ENCODE results near the gene NDUFV2.

DNA sequence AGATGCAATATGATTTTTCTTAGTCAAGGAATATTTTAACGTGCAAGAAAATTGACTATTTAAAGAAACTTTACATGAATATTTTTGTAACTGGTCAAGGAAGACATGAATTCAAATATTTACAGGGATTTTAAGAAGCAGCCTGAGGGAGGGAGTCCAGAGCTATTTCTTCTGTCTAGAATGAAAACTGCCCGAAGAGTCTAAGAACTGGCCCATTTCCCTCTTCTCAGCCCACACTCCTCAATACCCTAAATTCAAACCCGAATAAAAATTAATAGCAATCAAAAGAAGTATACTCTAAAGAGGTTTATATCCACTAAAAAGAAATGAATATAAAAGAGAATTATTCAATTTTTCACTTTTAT is 6.5 kb upstream of the NDUFV2 start:
- TF ChIP-seq, protein P1, sequence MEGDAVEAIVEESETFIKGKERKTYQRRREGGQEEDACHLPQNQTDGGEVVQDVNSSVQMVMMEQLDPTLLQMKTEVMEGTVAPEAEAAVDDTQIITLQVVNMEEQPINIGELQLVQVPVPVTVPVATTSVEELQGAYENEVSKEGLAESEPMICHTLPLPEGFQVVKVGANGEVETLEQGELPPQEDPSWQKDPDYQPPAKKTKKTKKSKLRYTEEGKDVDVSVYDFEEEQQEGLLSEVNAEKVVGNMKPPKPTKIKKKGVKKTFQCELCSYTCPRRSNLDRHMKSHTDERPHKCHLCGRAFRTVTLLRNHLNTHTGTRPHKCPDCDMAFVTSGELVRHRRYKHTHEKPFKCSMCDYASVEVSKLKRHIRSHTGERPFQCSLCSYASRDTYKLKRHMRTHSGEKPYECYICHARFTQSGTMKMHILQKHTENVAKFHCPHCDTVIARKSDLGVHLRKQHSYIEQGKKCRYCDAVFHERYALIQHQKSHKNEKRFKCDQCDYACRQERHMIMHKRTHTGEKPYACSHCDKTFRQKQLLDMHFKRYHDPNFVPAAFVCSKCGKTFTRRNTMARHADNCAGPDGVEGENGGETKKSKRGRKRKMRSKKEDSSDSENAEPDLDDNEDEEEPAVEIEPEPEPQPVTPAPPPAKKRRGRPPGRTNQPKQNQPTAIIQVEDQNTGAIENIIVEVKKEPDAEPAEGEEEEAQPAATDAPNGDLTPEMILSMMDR (IDR thresholded peaks at IDR 0.05), result no peak
- no peak for TF ChIP-seq POLR2A (IDR thresholded peaks at IDR 0.05)
